ENCODE data around the gene CDKN1C. TPM values are rescaled to one million over a fixed set of nuclear protein-coding genes. Genes with fewer than 3 reads are reported as not detected.

Gene CDKN1C
- total and polyA plus RNA-seq, 4 donors = 2.6 to 10.2 (median 3.5) TPM

- H3K27me3 ChIP-seq (ENCODE audit: control insufficient read depth in 4 of 4, insufficient read depth in 4 of 4, low read length in 3 of 4) = no peaks in the 10 kb centered on the region
- no peak overlapping the region for H3K27ac ChIP-seq (ENCODE audit: low read depth in 1 of 2, low read length in 2 of 2)
- no peaks in the 10 kb centered on the region for H3K4me1 ChIP-seq (ENCODE audit: control insufficient read depth in 4 of 4, insufficient read depth in 4 of 4, low read length in 3 of 4)
- H3K4me3 ChIP-seq (ENCODE audit: low read depth in 1 of 3, low read length in 3 of 3) = no peak overlapping the region
- H3K9ac ChIP-seq (ENCODE audit: low read depth in 1 of 2, low read length in 2 of 2) = no peak overlapping the region
- peaks cover 0 to 2% (median under 1%) of the 10 kb centered on the region in 4 donors for H3K9me3 ChIP-seq (ENCODE audit: control insufficient read depth in 4 of 4, low read length in 3 of 4)
- no peak for DNase-seq (ENCODE audit: low spot score)
- H3K36me3 ChIP-seq (ENCODE audit: control insufficient read depth in 4 of 4, insufficient read depth in 3 of 4, low read depth in 1 of 4, low read length in 3 of 4) = no peaks in the 10 kb centered on the region
- WGBS = 85% methylated on average over 16 of the region's 16 CpGs
- TF ChIP-seq TAF1 (conservative IDR thresholded peaks at IDR 0.05) = no peak
- TF ChIP-seq SP1 (IDR thresholded peaks at IDR 0.05) = no peak
- no peak for TF ChIP-seq CTCF (IDR thresholded peaks at IDR 0.05; ENCODE audit: low read depth, low read length, missing input control)
- no peak for TF ChIP-seq RXRA (IDR thresholded peaks at IDR 0.05)
- TF ChIP-seq NR2F2 (IDR thresholded peaks at IDR 0.05) = no peak
- TF ChIP-seq FOXA2 (IDR thresholded peaks at IDR 0.05) = no peak
- no peak for TF ChIP-seq ZBTB33 (IDR thresholded peaks at IDR 0.05)
- no peak for TF ChIP-seq JUND (IDR thresholded peaks at IDR 0.05)
- TF ChIP-seq ATF3 (IDR thresholded peaks at IDR 0.05) = no peak
- no peak for TF ChIP-seq GABPA (IDR thresholded peaks at IDR 0.05 in 1 of 2, conservative IDR thresholded peaks at IDR 0.05 in 1 of 2)
- TF ChIP-seq EGR1 (IDR thresholded peaks at IDR 0.05; ENCODE audit: low read depth in 2 of 2) = no peak
- no peak for TF ChIP-seq MAX (IDR thresholded peaks at IDR 0.05)
- TF ChIP-seq REST (IDR thresholded peaks at IDR 0.05) = no peak
- TF ChIP-seq YY1 (IDR thresholded peaks at IDR 0.05) = no peak
- no peak for TF ChIP-seq FOXA1 (IDR thresholded peaks at IDR 0.05)
- TF ChIP-seq RAD21 (IDR thresholded peaks at IDR 0.05) = no peak
- no peak for TF ChIP-seq HNF4A (conservative IDR thresholded peaks at IDR 0.05)
- TF ChIP-seq HNF4G (IDR thresholded peaks at IDR 0.05) = no peak
Observed at GRCh38 chr11:2834503-2835273, 50.9 kb downstream of the CDKN1C start.

Measured in liver (tissue), 9 donors.